KOPT-K1 (cell line): ENCODE results near the gene HELZ.
"Not testable (repeated sequence)": the region's sequence is repeated elsewhere in the genome, so short reads cannot be mapped to it uniquely, and the experiment has no call there.

Experiments
- H3K27ac ChIP-seq: fragments of 200-600 bp; sonication (generic); 2 replicates; pipeline ENCODE4 v1.5.1; 2016; ENCODE audit warnings: antibody characterized with exemption, mild to moderate bottlenecking, low read depth, low read length; ENCODE audit not compliant: poor library complexity, severe bottlenecking
- H3K36me3 ChIP-seq: fragments of 200-600 bp; sonication (generic); 2 replicates; pipeline ENCODE4 v1.5.1; 2017; ENCODE audit warnings: antibody characterized with exemption, mild to moderate bottlenecking, low read length, moderate library complexity; ENCODE audit not compliant: insufficient read depth
- H3K9me3 ChIP-seq: fragments of 200-600 bp; sonication (generic); 2 replicates; pipeline ENCODE4 v1.5.1; 2017; ENCODE audit warnings: antibody characterized with exemption, low read length, mild to moderate bottlenecking; ENCODE audit not compliant: insufficient read depth, poor library complexity, severe bottlenecking

HELZ gene

DNA sequence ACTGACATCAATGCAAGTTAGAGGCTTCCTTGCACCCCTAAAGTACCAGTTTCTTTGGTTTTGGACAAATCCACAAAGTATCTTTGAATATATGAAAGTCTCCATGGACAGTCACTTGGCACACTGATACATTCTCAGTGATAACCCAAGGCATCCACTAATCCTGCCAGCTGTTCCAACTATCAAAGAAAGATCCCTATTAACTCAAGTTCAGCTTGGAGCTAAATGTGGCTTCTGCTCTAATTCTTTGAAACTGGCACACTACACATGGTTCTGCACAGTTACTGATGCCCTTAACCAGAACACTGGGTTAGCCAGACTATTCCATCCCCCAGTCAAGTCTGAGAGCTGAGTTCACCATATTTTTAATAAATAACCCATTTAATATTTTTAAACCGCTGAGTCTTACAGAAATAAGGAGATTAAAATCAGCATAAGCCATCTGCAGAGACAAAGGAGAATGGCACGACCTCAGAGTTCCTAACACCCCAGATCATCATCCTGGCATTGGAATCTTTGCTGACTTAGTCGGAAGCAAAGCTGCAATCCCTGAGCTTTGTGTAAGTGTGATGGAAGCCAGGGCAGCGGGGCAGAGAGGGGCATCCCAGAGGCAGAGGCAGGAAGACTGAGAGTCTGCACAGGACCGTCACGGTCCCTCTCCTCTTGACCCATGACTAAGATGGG, 194.4 kb downstream of the HELZ start:
- H3K27ac ChIP-seq: no peak overlapping the region
- no peaks in the 10 kb centered on the region for H3K36me3 ChIP-seq
- H3K9me3 ChIP-seq: peaks cover 28% of the 10 kb centered on the region

DNA sequence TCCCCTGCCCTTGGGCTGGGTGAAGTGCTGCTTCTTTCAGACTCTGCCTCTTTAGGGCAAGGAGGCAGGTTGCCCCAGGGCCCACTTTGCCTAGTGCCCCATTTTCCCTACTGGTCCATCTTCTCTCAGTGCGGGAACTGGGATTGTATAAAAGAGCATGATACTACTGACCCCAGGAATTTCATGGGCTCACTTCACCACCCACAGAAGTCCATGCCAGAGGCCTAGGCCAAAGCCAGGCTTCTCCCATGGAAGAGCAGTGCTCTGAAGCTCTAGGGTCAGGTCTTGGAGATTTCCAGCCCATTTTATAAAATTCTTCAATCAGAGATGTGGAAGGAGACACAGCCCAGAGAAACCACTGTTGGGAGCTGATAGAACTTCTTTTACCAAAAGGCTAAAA, 194.9 kb downstream of the HELZ start:
- Histone ChIP-seq H3K27ac (no peak overlapping the region), H3K9me3 (peaks cover 28% of the 10 kb centered on the region)

DNA sequence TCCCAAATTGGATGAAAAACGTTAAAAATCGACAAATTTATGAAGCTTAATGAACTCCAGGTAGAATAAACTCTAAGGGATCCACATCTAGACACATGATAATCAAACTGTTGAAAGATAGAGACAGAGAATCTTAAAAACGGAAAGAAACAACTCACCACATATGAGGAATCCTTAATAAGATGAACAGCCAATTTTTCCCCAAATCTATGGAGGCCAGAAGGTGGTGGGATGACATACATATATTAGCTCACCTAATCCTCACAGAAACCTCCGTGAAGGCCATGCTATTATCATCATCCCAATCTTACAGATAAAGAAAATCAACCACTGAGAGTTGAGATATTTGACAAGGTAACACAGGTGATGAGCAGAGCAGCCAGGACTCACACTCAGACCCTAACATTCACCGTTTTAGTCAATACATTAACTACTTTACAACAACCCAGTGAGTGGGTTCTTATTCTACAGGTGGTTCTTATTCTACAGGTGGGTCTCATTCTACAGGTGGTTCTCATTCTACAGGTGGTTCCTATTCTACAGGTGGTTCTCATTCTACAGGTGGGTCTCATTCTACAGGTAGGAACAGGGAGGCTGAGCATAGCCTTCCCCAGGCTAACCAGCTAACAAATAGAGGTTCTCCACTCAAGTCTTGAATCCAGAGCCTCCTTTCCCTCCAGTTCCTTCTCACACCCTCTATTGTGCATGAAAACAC, 195.8 kb downstream of the HELZ start:
- no peaks in the 10 kb centered on the region for H3K36me3 ChIP-seq
- peaks cover 28% of the 10 kb centered on the region for H3K9me3 ChIP-seq
- no peak overlapping the region for H3K27ac ChIP-seq

More for the DNA sequence above, 194.9 kb downstream of the HELZ start:
- no peaks in the 10 kb centered on the region for H3K36me3 ChIP-seq

DNA sequence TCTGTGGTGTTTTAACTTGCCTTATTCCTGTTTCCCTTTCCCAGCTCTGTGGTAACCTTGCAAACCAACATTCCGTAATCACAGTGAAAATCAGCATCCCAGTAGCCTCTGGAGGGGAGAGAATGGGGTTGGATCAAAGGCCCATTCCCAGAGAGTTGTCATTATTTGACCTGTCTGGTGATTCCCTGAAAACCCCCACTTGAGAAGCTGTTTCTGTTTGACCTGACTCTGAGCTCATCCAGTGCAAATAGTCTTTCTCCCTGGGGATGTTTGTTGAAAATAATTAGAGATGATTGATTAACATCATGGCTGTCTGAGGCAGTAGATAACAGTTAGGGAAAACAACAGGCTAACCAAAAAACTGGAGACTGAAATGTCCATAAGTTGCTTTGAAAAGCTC, 197.6 kb downstream of the HELZ start:
- Histone ChIP-seq H3K36me3 (no peaks in the 10 kb centered on the region), H3K27ac (no peak overlapping the region), H3K9me3 (peaks cover 28% of the 10 kb centered on the region)

DNA sequence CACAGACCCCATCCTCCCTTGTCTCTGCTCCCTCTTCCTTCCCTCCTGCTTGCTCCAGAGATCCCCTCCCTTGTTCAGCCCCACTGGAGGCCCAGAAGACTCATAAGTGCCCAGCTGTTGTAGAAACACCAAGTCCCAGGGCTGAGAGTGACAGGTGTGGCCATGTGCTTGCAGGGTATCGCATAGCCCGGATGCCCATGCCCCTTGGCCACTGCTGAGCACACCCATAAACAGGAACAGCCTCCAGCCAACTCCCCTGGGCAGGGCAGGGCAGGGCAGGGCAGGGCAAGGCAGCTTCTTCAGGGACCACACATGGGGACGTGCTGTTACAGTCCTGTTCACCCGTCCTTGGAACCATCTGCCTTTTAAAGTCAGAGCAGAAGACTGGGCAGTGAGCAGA, 198.6 kb downstream of the HELZ start:
- H3K36me3 ChIP-seq: no peaks in the 10 kb centered on the region

DNA sequence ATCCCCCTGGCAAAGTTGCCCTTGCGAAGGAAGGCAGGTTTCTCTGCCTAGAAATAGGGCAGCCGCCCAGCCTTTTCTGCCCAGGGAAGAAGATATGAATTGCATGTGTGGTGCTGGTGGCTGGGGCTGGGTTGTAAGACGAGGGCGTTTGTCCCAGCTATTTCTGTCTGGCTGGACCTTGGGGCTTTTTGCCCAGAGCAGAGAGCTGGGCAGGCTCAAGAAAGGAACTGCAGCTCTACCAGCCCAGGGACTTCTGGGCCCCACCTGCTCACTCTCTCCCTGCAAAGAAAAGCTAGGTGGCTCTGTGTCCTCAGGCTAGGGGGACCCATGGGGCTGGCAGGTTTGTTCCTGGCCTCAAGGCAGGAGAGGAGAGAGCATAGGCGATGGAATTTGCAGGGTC, 200.1 kb downstream of the HELZ start:
- Histone ChIP-seq H3K36me3 (no peaks in the 10 kb centered on the region), H3K27ac (no peak overlapping the region), H3K9me3 (peaks cover 28% of the 10 kb centered on the region)

More for the DNA sequence above, 198.6 kb downstream of the HELZ start:
- H3K27ac ChIP-seq: no peak overlapping the region
- peaks cover 28% of the 10 kb centered on the region for H3K9me3 ChIP-seq

DNA sequence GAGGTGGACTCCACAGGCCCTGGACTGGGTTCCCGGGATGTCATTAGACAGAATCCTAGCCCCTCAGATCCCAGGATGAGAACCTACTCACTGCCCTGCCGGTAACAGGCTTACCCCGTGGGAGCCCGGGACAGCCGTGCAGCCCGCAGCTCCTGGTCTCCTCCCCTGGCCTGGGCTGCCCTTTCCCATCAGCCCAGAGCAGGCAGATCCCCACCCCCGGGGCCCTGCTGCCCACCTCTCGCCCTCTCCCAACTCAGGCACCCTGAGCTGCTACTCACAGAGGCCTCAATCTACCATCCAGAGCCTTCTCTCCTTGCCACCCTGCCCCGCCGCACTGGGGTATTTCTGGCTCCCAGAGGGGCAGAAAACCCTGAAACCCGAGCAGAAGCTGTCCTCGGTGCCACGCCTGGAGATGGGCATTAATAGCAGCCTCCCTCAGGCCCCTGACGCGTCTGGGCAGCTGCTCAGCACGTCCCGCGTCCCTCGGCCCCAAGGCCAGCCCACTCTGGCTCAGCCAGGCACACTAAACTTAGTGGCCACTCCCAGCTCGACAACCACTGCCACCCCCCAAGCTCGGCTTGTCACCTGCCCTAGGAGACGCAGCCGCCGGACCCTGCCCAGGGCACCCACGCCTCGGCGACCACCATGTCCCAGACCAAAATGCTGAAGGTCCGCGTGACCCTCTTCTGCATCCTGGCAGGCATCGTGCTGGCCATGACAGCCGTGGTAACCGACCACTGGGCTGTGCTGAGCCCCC, 200.8 kb downstream of the HELZ start, which contains the start of gene CACNG1:
Gene CACNG1, plus strand, starts transcription at position 539 of the 757 bp plus-strand sequence. Its CDS starts 107 bp downstream, at position 646.
- Histone ChIP-seq H3K9me3 (peaks cover 20% of the 10 kb centered on the region), H3K27ac (no peak within 1 kb of the TSS), H3K36me3 (no peaks in the 10 kb centered on the region)

DNA sequence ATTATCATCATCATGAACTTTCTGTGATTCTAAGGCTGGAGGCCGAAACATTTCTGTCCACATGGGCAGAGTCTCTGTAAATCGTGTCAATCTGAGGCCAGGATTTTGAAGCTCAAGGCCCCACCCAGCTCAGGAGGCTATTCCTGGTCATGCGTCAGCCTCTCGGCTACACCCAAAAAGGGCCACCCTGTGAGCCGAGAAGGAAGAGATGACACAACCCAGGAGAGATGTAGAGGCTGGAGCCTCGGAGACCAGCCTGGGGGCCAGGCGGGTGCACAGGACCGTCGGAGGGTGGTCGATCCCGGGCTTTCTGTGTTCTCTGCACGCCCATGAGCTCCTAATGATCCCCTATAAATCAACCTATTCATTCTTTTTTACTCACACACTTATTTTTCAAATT, 201.7 kb downstream of the HELZ start:
- Histone ChIP-seq H3K27ac (no peak overlapping the region), H3K36me3 (no peaks in the 10 kb centered on the region), H3K9me3 (peaks cover 11% of the 10 kb centered on the region)

DNA sequence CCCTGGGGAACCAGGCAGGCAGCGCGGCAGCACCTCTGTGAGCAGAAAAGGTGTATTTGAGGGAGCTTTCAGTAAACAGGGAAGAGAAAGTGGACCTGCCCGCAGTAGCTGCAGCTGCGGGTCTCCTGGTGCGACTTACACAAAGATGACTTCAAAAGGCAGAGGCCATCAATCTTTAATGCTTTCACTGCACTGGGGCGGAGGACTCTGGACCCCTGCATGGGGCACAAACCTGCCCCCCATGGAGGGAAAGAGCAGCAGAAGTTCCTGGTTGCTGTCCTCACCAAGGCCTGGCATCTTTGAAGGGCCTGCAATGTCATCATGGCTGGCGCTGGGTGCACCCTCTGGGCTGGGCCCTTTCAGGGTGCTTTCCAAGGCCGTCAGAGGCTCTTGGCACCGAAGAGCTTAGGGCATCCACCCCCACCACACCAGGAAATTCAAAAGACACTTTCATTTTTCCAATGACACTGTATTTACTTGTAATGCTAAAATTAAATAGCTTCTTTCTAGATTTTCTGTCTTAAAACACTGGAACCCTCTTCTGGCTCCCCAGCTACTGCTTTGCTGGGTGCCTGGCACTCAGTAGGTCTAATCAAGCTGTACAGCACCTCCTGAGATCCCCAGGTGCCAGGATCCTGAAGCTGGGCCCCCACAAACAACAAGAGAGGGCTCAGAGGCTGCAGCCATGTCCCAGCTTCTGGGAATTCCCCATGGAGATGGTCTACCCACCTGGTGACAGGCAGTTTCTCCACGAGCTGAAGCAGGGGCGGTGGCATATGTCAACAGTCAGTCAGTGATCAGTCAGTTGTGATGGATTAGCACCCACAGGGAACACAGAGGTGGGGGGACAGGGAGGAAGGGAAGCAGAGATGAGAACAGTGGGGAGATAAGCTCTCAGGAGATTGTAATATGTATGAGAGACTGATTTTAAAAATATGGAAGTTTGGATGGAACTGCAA, 202.8 kb downstream of the HELZ start:
- H3K9me3 ChIP-seq: peaks cover under 1% of the 10 kb centered on the region

DNA sequence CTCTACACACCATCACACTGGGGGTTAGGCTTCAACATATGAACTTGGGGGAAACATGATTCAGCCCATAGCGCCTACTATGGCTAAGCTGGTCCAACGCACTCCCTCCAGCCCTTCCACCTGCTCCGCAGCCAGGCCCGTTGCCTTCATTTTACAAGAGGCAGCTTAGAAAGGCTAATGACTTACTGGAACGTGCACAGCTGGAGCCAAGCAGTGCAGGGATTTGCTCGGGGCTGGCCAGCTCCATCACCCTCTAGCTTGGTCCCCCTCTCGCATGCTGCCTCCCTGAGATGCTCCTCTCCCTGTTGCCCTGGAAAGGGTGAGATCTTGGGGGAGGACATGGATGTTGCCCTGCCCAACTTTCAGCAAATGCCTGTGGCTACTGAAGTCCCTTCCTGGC, 203.5 kb downstream of the HELZ start:
- Histone ChIP-seq H3K36me3 (no peaks in the 10 kb centered on the region), H3K27ac (no peak overlapping the region), H3K9me3 (no peaks in the 10 kb centered on the region)

More for the DNA sequence above, 202.8 kb downstream of the HELZ start:
- no peak overlapping the region for H3K27ac ChIP-seq
- H3K36me3 ChIP-seq: no peaks in the 10 kb centered on the region

DNA sequence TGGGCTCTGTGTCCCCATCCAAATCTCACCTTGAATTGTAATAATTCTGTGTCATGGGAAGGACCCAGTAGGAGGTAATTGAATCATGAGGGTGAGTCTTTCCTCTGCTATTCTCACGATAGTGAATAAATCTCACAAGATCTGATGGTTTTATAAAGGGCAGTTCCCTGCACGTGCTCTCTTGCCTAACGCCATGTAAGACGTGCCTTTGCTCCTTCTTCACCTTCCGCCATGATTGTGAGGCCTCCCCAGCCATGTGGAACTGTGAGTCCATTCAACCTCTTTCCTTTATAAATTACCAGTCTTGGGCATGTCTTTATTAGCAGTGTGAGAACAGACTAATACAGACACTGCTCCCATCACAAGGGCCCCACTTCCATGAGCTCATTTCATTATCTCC, 203.9 kb downstream of the HELZ start:
- H3K27ac ChIP-seq, H3K9me3 ChIP-seq, H3K36me3 ChIP-seq: not testable (repeated sequence)

DNA sequence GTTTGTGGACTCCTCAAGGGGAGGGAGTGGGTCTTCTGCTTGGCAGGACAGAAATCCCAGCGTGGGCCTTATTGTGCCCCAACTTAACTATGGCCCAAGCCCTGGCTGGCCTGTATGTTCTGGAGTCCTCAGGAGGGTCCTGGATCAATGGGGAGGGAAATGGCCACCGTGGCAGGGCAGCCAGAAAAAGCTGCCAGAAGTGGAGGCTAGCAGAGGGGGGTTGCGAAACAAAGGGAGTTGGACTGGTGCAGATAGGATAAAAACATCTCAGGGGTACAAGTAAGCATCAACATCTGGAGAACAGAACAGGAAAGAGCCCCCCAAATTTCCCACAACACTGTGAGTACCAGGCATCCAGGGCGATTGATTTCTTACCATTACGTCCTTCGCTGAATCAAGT, 204.3 kb downstream of the HELZ start:
- no peaks in the 10 kb centered on the region for H3K9me3 ChIP-seq
- no peak overlapping the region for H3K27ac ChIP-seq
- H3K36me3 ChIP-seq: no peaks in the 10 kb centered on the region

DNA sequence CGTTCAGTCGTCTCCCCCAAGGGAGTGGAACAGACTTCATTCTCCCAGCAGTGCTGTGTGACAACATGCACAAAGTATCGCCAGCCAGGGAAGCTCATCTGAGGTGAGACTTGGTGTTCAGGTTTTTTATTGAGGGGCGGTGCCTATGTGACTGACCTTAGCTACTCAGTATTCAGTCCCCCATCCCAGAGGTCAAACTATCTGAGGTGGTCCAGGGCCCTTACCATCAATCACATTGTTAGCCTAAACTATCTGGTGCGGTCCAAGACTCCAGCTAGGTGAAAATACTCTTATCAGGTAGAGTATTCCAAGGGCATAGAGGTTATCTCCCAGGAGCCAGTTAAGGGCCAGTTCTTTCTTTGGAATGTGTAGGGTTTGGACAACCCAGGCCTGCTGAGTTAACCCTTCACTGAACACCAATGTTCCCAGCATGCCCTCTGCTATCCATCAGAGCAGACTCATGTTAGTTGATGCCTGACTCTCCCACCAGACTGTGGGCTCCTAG, 206.1 kb downstream of the HELZ start:
- Histone ChIP-seq H3K27ac (no peak overlapping the region), H3K9me3 (no peaks in the 10 kb centered on the region), H3K36me3 (no peaks in the 10 kb centered on the region)
